ENCODE measurements around the gene NXF1.
"Not testable (repeated sequence)": the region's sequence is repeated elsewhere in the genome, so short reads cannot be mapped to it uniquely, and the experiment has no call there.

Gene NXF1

DNA sequence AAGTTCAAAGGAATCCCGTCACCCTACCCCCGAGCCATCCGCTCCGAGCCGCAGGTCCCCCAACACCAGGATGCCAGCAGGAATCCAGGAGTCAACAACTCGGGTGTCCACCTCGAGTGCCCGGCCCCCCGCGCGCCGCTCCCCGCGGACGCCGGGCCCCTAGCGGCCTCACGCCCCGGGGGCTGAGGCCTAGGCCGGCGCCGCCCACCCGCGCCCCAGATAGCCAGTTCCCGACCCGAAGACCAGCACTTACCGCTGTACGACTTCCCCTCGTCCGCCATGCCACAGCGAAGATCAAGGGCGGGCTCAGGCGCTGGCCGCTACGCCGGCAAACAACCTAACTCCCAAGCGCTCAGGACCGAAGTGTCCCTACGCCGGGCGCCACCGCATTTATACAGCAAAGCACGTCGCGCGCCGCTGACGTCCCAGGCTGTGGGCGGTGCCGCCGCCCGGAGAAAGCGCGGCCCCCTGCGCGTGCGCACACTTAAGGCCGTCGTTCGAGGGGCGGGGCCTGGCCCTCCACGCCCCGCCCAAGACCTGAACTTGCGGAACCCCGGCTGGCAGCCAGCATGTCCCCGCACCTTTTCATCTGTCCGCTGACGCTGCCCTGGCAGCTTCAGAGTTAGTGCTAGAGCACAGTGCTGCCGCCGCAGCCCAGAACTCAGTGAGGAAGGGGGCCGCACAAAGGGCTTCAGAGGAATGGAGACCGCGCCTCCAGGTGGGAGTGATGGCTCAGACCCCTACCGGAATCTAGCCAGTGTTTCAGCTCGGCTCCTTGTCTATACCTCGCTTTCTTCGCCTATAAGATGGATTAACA, at the start of gene NXF1:
Gene NXF1 (minus strand): TSS at position 365 of the 817 bp plus-strand sequence. CDS start 84 bp downstream, at position 281.
- DNase-seq (ENCODE audit: low read depth): peak; percentile 89

DNA sequence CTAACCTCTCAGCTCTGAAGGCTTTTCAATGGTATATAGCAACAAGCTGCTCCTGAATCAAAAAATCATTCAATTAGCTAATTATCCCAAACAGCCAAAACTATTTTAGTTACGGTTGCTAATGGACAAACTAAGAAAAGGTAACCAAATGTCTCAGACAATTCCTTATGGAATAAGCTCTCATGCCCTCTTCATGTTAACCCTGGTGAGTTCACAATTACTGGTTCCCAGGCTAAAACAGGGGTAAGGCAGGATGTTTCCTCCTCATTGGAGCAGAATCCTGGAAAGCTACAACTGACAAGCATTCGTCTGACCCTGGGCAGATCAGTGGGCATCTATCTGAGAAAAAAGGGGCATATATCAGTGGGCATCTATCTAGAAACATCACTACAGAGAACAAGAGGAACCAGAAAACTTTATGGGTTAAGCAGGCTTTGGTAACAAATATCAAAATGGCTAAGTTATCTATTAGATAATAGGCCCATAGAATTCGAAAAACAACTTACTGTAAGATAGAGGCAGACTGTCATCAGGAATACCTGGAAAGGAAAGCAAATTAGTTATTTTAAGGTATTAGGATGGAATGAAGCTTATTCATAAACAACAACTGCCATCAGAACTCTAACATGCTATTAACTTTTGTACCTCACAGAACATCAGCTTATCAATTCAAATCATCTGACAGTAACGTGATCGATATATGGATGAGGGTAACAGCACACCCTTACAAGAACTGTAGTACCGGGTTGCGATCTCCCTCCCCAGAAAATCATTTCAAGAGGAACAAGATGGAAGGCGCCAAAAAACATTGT, 49.0 kb upstream of the NXF1 start:
- DNase-seq (ENCODE audit: low read depth): no peak

DNA sequence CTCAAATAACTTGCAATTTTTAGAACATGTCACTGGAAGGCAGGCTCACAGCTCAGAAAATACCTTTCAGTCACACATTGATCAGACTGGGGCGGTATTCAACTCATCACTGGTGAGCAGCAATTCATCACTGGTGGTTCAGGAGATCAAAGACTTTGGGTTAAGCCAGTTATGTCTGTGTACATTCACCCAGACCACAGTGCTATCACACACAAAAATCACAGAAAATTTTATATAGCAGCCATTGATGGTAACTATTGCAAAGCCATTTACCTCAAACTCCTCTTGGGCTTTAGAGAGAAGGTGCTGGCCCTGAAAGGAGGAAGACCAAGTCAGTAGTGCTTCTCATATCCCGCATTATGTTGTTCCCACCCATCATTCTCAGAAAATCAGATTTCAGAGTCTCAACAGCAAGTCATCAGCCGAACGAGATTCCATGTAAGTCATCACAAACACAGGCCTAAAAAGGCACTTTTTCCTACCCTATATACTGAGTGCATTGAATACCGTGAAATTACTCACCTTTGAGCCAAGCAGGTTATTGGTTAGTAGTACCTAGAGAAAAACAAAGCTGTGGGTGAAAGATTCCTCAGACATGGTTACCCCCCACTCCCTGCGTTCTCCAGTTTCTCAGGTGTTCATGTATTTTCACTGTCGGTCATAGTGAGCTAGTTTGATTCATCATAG, 48.2 kb upstream of the NXF1 start:
- no peak for DNase-seq (ENCODE audit: low read depth)

DNA sequence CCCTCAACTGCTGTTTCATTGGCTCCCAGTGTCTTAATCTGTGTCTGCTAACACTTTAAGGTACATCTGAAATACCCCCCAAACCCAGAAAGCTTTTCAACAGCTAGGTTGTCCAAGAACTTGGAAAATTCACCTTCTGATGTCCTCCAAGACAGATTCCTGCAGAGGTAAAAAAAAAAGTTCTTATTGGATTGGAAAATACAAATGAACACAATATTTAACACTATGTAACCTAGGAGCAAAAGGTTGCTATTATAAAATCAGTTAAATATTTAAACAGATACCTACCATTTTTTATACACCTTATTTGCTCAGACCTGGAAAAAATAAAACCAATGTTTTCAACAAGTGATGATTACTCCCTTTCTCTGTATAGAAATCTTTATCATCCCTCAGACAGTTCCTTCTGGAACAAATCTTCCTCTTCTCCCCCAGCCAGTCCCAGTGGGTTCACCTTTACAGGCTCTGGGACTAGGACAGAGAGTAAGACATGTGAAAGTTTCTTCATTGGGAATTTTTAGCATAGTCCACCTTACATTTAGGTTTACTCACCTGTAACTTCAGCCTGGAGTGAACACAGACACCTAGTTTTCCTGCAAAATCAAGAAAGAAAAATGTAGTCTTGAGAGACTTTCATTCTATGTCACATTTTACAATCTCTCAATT, 47.4 kb upstream of the NXF1 start:
- DNase-seq (ENCODE audit: low read depth): no peak

DNA sequence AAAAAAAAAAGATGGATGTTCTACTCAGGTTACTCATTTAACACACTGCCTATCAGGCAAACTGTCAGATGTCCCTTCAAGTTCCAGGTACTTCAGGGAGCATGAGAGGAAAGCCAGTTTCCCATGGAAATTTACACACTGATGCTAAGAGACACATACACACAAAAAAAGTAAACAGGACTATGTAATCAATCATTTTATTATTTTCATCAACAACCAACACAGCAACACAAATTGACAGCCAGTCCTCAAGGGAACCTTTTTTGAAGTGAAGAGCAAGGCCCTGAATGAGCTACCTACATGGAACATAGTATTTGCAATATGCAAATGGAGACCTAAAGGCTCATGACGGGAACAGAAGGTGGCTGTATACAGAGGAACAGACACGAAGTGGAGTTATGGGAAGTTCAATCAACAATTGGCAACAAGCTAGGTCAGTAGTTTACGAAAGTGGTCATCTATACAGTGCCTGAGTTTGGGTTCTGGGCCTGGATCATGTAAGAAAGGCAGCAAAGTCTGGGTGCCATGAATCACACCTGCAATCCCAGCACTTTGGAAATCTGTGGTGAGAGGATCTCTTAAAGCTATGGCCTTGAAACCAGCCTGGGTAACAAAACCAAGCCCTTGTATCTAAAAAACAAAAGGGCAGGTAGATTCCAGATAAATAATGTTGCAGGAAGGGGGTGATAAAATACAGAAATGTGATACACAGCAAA, 46.7 kb upstream of the NXF1 start:
- DNase-seq (ENCODE audit: low read depth): no peak

DNA sequence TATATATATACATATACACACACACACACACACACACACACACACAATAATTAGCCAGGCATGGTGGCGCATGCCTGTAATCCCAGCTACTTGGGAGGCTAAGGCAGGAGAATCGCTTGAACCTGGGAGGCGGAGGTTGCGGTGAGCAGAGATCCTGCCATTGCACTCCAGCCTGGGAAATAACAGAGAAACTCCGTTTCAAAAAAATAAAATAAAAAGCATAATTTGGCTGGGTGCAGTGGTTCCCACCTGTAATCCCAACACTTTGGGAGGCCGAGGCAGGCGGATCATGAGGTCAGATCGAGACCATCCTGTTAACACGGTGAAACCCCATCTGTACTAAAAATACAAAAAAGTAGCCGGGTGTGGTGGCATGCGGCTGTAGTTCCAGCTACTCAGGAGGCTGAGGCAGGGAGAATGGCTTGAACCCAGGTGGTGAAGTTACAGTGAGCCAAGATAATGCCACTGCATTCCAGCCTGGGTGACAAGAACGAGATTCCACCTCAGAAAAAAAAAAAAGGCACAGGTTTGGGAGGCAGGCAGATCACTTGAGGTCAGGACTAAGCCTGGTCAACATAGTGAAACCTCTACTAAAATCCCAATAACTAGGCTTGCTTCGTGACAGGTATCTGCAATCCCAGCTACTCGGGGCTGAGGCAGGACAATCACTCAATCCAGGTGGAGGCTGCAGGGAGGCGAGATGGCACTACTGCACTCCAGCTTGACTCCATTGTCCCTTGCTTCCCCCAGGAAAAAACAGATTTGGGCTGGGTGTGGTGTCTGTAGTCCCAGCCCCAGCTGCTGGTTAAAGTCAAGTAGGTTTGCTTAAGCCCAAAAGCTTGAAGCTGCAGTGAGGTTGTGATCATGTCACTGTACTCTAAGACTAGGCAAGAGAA, 45.9 kb upstream of the NXF1 start:
- no peak for DNase-seq (ENCODE audit: low read depth)

DNA sequence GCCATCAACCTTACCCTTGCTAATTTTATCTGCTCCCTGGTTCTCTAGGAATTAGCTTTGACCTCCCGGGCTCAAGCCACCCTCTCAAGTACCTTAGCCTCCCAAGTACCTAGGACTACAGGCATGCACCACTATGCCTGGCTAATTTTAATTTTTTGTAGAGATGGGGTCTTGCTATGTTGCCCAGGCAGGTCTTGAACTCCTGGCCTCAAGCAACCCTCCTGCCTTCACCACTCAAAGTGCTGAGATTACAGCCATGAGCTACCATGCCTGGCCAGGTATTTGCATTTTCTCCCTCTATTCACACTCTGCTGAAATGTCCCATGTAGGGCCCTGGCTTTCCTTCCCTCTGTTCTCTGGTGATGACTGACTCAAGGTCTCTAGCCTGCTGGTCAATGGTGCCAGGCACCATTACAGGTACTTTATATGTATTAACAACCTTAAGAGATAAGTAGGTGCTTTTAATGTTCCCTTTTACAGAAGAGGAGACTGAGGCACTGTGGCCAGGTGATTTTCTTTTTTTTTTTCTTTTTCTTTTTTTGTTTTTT, 42.6 kb upstream of the NXF1 start:
- no peak for DNase-seq (ENCODE audit: low read depth)

DNA sequence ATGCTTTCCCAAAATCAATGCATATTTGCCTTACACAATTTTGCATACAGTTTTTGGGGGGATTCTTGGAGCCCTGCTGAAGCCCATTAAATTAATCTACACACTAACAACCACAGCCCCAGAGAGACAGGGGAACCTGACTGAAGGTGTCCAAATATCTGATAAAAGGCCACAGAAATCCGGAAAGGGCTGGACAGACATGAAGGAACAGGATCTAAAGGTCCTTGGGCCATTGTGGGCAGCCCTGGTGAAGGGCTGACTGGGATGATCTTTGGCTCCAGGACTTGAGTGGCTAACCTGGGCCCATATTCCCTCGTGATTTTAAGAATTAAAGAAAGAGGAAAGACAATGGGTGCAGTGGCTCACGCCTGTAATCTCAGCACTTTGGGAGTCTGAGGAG, 40.9 kb upstream of the NXF1 start:
- no peak for DNase-seq (ENCODE audit: low read depth)

DNA sequence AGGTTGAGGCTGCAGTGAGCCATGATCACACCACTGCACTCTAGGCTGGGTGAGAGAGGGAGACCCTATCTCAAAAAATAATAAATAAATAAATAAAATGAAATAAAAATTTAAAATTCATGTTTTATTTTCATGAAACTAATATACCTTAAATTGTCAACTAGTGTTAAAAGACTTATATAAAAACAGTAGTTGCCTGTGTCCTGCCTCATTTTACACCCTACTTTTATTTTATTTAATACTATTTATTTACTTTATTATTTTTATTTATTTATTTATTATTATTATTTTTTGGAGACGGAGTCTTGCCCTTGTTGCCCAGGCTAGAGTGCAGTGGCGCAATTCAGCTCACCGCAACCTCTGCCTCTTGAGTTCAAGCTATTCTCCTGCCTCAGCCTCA, 38.9 kb upstream of the NXF1 start:
- DNase-seq (ENCODE audit: low read depth): no peak

DNA sequence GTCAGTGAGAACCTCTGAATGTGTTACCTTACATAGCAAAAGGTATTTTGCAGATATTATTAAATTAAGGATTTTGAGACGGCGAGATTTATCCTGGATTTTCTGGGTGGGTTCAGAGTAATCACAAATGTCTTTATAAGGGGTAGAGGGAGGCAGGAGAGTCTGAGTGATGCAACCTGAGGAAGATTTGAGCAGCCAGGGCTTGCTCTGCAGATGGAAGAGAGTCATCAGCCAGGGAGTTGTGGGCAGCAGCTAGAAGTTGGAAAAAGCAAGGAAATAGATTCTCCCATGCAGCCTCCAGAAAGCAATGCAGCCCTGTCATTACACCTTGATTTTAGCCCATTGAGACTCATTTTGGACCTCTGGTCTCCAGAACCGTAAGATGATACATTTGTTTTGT, 38.2 kb upstream of the NXF1 start:
- no peak for DNase-seq (ENCODE audit: low read depth)

DNA sequence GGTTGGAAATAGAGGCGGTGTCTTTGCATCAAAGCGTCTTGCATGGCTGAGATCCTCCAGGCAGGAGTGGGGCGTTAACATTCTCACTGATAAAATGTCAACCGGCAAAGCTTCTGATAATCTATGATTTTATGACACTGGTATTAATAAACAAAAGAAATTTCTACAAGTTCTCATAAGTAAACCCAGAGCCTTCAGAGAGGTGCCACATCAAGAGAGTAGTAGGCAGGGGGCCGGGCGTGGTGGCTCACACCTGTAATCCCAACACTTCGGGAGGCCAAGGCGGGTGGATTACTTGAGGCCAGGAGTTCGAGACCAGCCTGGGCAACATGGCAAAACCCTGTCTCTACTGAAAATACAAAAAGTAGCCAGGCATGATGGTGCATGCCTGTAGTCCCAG, 37.7 kb upstream of the NXF1 start:
- not testable (repeated sequence) for DNase-seq (ENCODE audit: low read depth)

DNA sequence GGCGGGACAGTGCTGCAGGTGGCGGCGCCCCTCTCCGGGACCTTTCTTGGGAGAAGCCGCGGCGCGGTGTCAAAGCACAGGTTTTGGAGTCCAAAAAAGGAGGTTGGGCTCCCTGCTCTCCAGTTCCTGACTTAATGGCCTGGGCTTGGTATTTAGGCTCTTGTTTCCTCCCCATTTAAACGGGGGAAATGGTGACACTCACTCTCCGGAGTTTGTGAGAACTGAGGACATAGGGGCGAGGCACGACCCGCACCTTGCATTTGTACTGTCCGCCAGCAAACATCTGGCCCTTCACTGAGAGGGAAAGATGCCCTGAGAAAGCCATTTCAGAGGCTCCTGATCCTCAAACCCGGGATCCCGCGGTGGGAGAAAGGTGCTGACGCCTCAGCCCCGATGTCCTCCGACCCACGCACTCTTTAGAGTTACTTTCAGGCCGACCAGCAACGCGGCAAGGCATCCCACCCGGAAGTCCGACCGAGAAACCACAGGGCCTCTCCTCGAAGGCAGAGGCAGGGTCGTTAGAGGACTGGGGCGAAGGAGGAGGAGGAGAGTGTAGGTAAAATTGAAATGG, 37.0 kb upstream of the NXF1 start:
- DNase-seq (ENCODE audit: low read depth): no peak

DNA sequence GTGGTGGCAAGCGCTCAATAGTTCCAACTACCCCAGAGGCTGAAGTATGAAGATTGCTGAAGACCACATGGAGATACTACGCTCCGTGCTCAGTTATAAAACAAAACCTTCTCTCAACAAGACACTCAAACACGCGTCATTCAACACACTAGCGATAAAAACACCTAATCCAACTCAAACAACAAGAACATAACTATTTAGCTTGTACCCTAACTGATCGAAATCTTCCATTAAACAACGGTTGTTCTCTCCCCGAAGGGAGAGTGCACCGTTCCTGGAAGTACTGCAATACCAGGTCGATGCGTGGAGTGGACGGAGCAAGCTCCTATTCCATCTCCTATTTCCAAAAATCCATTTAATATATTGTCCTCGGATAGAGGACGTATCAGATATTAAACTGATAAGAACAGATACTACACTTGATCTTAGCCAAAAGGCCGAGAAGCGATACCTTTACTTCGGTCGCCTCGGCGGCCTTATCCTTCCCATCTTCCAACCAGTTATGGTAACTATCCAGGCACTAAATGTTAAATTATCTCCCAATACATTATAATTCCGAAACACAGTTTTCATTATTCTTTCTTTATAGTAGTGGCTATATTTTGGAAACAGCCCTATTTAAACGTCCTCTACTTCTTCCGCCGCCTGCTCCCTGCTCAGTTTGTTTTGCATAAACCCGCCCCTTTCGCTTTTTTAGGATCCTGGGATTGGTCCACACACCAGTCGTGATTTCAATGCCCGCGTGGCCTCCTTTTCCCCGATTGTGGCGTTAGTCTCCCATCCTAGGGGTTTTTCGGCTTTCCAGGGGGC, 36.3 kb upstream of the NXF1 start:
- peak; percentile 99 for DNase-seq (ENCODE audit: low read depth)

DNA sequence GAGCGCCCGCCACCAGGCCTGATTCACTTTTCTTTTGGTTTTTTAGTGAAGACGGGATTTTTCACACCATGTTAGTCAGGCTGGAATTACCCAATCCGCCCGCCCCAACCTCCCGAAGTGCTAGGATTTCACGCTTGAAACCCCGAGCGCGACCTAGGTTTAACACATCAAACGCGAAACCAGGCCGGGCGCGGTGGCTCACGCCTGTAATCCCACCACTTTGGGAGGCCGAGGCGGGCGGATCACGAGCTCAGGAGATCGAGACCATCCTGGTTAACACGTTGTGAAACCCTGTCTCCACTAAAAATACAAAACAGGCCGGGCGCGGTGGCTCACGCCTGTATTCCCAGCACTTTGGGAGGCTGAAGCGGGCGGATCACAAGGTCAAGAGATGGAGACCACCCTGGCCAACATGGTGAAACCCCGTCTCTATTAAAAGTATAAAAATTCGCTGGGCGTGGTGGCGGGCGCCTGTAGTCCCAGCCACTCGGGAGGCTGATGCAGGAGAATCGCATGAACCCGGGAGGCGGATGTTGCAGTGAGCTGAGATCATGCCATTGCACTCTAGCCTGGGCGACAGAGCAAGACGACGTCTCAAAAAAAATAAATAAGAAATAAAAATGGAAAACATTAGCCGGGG, 35.6 kb upstream of the NXF1 start:
- DNase-seq (ENCODE audit: low read depth): peak; percentile 95

DNA sequence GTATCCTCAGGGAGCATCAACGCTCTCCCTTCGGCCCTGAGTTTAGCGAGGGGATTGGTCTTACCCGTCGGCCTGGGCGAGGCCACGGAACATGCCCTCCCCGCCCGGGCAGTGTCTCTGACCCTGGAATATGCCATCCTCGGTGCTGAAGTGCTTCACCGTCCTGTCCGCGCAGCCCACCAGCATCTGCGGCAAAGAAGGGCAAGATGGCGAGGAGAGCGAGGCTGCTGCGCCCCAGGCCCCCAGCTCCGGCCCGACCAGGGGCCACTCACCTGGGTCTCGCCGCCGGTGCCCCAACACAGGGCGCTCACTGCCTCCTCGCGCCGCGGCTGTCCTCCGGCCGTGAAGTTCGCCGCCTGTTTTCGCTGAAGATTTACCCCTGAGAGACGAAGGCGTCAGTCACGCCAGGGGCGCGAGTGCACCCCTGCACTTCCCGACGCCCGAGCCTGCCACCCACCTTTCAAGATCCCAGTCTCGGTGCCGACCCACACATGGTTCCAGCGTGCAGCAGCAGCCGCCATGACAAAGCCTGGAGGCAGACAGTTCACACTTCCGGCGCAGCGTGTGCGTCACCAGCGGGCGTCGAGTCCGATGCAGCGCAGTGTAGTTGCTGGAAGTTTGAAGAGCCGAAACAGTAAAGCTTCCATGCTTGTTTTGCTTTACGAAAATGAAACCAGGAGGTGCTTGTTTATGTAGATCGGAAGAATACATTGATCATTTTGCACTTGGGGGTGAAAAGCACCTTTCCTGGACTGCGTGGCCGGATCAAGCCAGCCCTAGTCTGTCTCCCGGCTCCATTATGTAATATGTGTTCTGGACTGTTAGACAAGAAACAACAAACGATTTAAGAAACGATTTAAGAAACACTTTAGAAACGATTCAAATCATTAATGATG, 34.1 kb upstream of the NXF1 start, which contains the start of gene WDR74:
Gene WDR74 (minus strand): TSS at position 541 of the 896 bp plus-strand sequence. CDS start 20 bp downstream, at position 521.
- peak; percentile 83 for DNase-seq (ENCODE audit: low read depth)

DNA sequence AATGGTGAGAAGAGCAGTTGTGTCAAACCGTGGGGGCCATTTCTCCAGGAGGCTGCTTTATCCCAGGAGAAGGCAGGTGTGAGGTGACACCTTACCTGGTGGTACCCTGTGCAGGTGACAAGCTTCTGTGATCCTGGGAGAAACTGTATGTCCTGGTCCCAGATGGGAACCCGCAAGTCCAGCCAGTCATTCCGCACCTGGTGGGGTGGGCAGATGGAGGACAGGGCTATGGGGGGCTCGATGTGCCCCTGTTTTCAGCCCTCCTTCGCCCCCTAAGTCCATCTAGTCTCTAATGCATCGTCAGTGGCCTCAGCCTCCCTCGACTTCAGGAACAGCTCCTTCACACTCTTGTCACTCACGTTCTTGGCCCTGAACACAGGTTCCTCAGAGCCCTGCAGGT, 30.1 kb upstream of the NXF1 start:
- no peak for DNase-seq (ENCODE audit: low read depth)

Measured in HS-27A (cell line).